ENCODE results near the gene AIRE.

- TF ChIP-seq CTCF (IDR thresholded peaks at IDR 0.05; ENCODE audit: low read depth, low read length, missing input control) (no peak), TAF1 (conservative IDR thresholded peaks at IDR 0.05) (no peak), SP1 (IDR thresholded peaks at IDR 0.05) (no peak), YY1 (IDR thresholded peaks at IDR 0.05) (no peak), RAD21 (IDR thresholded peaks at IDR 0.05) (no peak), JUND (IDR thresholded peaks at IDR 0.05) (no peak), FOXA2 (IDR thresholded peaks at IDR 0.05) (no peak), NR2F2 (IDR thresholded peaks at IDR 0.05) (no peak), RXRA (IDR thresholded peaks at IDR 0.05) (no peak), MAX (IDR thresholded peaks at IDR 0.05) (no peak), GABPA (IDR thresholded peaks at IDR 0.05 in 1 of 2, conservative IDR thresholded peaks at IDR 0.05 in 1 of 2) (no peak), HNF4A (conservative IDR thresholded peaks at IDR 0.05) (no peak)
- TF ChIP-seq, protein P1, sequence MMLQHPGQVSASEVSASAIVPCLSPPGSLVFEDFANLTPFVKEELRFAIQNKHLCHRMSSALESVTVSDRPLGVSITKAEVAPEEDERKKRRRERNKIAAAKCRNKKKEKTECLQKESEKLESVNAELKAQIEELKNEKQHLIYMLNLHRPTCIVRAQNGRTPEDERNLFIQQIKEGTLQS (IDR thresholded peaks at IDR 0.05): no peak
- TF ChIP-seq, protein P2, sequence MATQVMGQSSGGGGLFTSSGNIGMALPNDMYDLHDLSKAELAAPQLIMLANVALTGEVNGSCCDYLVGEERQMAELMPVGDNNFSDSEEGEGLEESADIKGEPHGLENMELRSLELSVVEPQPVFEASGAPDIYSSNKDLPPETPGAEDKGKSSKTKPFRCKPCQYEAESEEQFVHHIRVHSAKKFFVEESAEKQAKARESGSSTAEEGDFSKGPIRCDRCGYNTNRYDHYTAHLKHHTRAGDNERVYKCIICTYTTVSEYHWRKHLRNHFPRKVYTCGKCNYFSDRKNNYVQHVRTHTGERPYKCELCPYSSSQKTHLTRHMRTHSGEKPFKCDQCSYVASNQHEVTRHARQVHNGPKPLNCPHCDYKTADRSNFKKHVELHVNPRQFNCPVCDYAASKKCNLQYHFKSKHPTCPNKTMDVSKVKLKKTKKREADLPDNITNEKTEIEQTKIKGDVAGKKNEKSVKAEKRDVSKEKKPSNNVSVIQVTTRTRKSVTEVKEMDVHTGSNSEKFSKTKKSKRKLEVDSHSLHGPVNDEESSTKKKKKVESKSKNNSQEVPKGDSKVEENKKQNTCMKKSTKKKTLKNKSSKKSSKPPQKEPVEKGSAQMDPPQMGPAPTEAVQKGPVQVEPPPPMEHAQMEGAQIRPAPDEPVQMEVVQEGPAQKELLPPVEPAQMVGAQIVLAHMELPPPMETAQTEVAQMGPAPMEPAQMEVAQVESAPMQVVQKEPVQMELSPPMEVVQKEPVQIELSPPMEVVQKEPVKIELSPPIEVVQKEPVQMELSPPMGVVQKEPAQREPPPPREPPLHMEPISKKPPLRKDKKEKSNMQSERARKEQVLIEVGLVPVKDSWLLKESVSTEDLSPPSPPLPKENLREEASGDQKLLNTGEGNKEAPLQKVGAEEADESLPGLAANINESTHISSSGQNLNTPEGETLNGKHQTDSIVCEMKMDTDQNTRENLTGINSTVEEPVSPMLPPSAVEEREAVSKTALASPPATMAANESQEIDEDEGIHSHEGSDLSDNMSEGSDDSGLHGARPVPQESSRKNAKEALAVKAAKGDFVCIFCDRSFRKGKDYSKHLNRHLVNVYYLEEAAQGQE (IDR thresholded peaks at IDR 0.05): no peak
Measured at GRCh38 chr21:44317871-44318270, 32.2 kb downstream of the AIRE start.
